Keratinocyte (primary cell): Measurements from ENCODE around the gene FAT1. TPM values are rescaled to one million over a fixed set of nuclear protein-coding genes. Genes with fewer than 3 reads are reported as not detected.

Experiments used
- DNase-seq: peaks from one replicate; pipeline ENCODE4 v3.0.0-alpha.2; 2011; ENCODE audit warnings: low read depth, missing footprints, low spot score
- FAIRE-seq: peaks from 2 replicates; lab custom pipeline; 2011; peaks lifted over from hg19 to GRCh38; lab: Jason Lieb, UNC
- H2AFZ ChIP-seq: 2 replicates; pipeline ENCODE4 v1.6.0; 2012; ENCODE audit warnings: low read length, control low read depth, inconsistent platforms; ENCODE audit not compliant: control insufficient read depth
- H3K27ac ChIP-seq: 2 replicates; pipeline ENCODE4 v1.5.1; 2011; ENCODE audit warnings: low read length; ENCODE audit not compliant: control insufficient read depth, insufficient read depth
- H3K27me3 ChIP-seq: 3 replicates; pipeline ENCODE4 v1.6.0; 2011; ENCODE audit warnings: low read length; ENCODE audit not compliant: control insufficient read depth, insufficient read depth; ENCODE audit errors: extremely low read depth
- H3K36me3 ChIP-seq, 2 experiments: 2 replicates in 1 of 2; 3 replicates in 1 of 2; pipeline ENCODE4 v1.5.1; 2011; ENCODE audit warnings: low read length in 2 of 2, mild to moderate bottlenecking in 1 of 2; ENCODE audit not compliant: control insufficient read depth in 2 of 2, insufficient read depth in 2 of 2; ENCODE audit errors: extremely low read depth in 1 of 2
- H3K4me1 ChIP-seq: 3 replicates; pipeline ENCODE4 v1.5.1; 2011; ENCODE audit warnings: low read length; ENCODE audit not compliant: control insufficient read depth, insufficient read depth; ENCODE audit errors: extremely low read depth
- H3K4me2 ChIP-seq: 3 replicates; pipeline ENCODE4 v1.6.0; 2011; ENCODE audit warnings: low read depth, low read length; ENCODE audit not compliant: control insufficient read depth, insufficient read depth; ENCODE audit errors: extremely low read depth
- H3K4me3 ChIP-seq, 3 experiments: fragments of 200-600 bp in 1 of 3; sonication (generic) in 1 of 3; 2 replicates in 2 of 3; 3 replicates in 1 of 3; pipeline ENCODE4 v1.5.1; 2011 to 2016; ENCODE audit warnings: low read length in 3 of 3, mild to moderate bottlenecking in 3 of 3, control low read depth in 2 of 3, inconsistent platforms in 1 of 3, low read depth in 1 of 3, mixed read lengths in 1 of 3, mixed run types in 1 of 3, moderate library complexity in 1 of 3; ENCODE audit not compliant: control insufficient read depth in 2 of 3, insufficient read depth in 2 of 3; ENCODE audit errors: extremely low read depth in 1 of 3
- H3K79me2 ChIP-seq: 2 replicates; pipeline ENCODE4 v1.6.0; 2012; ENCODE audit warnings: low read length; ENCODE audit not compliant: control insufficient read depth, insufficient read depth
- H3K9ac ChIP-seq: 3 replicates; pipeline ENCODE4 v1.6.0; 2011; ENCODE audit warnings: low read length; ENCODE audit not compliant: control insufficient read depth, insufficient read depth; ENCODE audit errors: extremely low read depth
- H3K9me1 ChIP-seq: 3 replicates; pipeline ENCODE4 v1.6.0; 2011; ENCODE audit warnings: low read length; ENCODE audit not compliant: control insufficient read depth, insufficient read depth; ENCODE audit errors: extremely low read depth
- H3K9me3 ChIP-seq: 2 replicates; pipeline ENCODE4 v1.5.1; 2012; ENCODE audit warnings: low read depth, low read length; ENCODE audit not compliant: control insufficient read depth
- H4K20me1 ChIP-seq: 3 replicates; pipeline ENCODE4 v1.6.0; 2011; ENCODE audit warnings: low read length; ENCODE audit not compliant: control insufficient read depth, insufficient read depth; ENCODE audit errors: extremely low read depth
- EZH2 ChIP-seq: IDR thresholded peaks from one replicate; pipeline ENCODE4 v1.6.1; 2012; ENCODE audit warnings: inconsistent platforms, mild to moderate bottlenecking, low read length, moderate library complexity
- dilution Hi-C: fragments of 300-500 bp; cut with MboI; formaldehyde crosslinking; loops from one replicate; pipeline ENCODE4 v1.7.0; 2020; ENCODE audit warnings: low sequenced_read_pairs; ENCODE audit not compliant: extremely low pct_ligation_motif_present
- polyA plus RNA-seq, 5 experiments: library from polyadenylated mRNA; depleted of rRNA in 3 of 5; stranded (reverse) in 3 of 5; stranded (forward) in 1 of 5; unstranded in 1 of 5; fragments of >200 nt; gene quantifications; 1 replicate in 1 of 5; 2 replicates in 3 of 5; 3 replicates in 1 of 5; pipeline versions ENCODE4 v1.2.1 to v1.2.3, GENCODE V29; 2011 to 2012; ENCODE audit warnings: missing spikeins in 2 of 5, low read depth in 1 of 5, low replicate concordance in 1 of 5
- TF ChIP-seq, protein P1 (sequence below), 3 experiments: IDR thresholded peaks in 1 of 3; conservative IDR thresholded peaks in 1 of 3; optimal IDR thresholded peaks in 1 of 3; 2 replicates in 2 of 3; 3 replicates in 1 of 3; pipeline versions ENCODE3 to v1.5.1; 2011; ENCODE audit warnings: low read length in 3 of 3, mild to moderate bottlenecking in 3 of 3, moderate library complexity in 2 of 3, control low read depth in 1 of 3, inconsistent platforms in 1 of 3; ENCODE audit not compliant: insufficient read depth in 2 of 3; ENCODE audit errors: extremely low read depth in 1 of 3

FAT1 gene
- polyA plus RNA-seq, 1 donor (not counting 4 experiments of a cell fraction or from before 2014, with no cell fraction given) = 329 TPM

DNA sequence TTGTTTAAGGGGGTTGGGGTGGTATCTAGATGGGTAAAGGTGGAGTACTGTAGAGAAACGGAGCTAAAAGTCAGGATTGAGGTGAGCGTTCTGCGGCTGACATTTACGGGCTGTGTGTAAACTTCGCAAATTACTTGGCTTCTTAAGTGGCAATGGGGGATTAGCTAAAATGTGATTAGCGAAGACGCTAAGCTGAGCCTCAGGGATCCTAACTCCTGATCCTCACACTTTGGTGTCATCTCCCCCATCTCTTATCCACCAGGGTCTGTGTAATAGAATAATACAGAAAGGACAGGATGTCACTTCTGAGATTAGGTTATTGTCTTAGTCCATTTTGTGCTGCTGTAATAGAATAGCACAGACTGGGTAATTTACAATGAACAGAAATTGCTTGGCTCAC, 10.6 kb upstream of the FAT1 start:
- dilution Hi-C loops = no loop called here
- no peak overlapping the region for H3K27ac ChIP-seq
- H3K9me1 ChIP-seq = no peaks in the 10 kb centered on the region

DNA sequence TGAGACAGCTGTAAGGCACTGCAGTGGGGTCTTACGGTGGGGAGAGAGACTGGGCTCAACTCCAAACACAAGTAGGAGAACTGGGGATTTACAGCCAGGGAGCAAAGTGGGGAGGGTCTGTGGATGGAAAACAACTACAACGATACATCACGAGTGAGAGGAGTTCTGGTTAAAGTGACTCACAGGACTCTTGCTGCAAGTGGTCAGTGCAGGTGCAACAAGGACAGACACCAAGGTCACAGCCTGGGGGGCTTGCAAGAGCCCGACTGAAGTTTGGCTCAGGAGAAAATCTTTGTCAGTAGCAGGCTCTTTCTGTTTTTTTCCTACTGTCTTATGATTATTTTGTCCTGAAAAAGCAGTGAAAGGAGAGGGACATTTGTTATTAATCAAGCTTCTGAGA, 10.1 kb upstream of the FAT1 start:
- no peaks in the 10 kb centered on the region for H3K27me3 ChIP-seq
- DNase-seq = no peak
- H3K9me3 ChIP-seq = no peaks in the 10 kb centered on the region
- H2AFZ ChIP-seq = no peak overlapping the region
- no peak overlapping the region for H3K9ac ChIP-seq
- no peaks in the 10 kb centered on the region for H3K79me2 ChIP-seq
- H3K4me2 ChIP-seq = no peak overlapping the region
- no peaks in the 10 kb centered on the region for H3K9me1 ChIP-seq
- no peaks in the 10 kb centered on the region for H4K20me1 ChIP-seq
- dilution Hi-C loops = no loop called here
- H3K36me3 ChIP-seq = no peaks in the 10 kb centered on the region
- H3K27ac ChIP-seq = no peak overlapping the region
- peaks cover 47% of the 10 kb centered on the region for H3K4me1 ChIP-seq
- no peak for TF ChIP-seq EZH2
- TF ChIP-seq, protein P1, sequence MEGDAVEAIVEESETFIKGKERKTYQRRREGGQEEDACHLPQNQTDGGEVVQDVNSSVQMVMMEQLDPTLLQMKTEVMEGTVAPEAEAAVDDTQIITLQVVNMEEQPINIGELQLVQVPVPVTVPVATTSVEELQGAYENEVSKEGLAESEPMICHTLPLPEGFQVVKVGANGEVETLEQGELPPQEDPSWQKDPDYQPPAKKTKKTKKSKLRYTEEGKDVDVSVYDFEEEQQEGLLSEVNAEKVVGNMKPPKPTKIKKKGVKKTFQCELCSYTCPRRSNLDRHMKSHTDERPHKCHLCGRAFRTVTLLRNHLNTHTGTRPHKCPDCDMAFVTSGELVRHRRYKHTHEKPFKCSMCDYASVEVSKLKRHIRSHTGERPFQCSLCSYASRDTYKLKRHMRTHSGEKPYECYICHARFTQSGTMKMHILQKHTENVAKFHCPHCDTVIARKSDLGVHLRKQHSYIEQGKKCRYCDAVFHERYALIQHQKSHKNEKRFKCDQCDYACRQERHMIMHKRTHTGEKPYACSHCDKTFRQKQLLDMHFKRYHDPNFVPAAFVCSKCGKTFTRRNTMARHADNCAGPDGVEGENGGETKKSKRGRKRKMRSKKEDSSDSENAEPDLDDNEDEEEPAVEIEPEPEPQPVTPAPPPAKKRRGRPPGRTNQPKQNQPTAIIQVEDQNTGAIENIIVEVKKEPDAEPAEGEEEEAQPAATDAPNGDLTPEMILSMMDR (optimal IDR thresholded peaks at IDR 0.05 in 1 of 3, IDR thresholded peaks at IDR 0.05 in 1 of 3, conservative IDR thresholded peaks at IDR 0.05 in 1 of 3; ENCODE audit: extremely low read depth in 1 of 3, insufficient read depth in 2 of 3, low read length in 3 of 3) = no peak
- H3K4me3 ChIP-seq = no peak overlapping the region
- FAIRE-seq = no peak

More for the DNA sequence above, 10.6 kb upstream of the FAT1 start:
- no peaks in the 10 kb centered on the region for H3K9me3 ChIP-seq
- no peak overlapping the region for H3K9ac ChIP-seq
- FAIRE-seq (peak; percentile 52), DNase-seq (no peak)
- peaks cover 44% of the 10 kb centered on the region for H3K4me1 ChIP-seq
- H3K4me2 ChIP-seq = no peak overlapping the region
- no peaks in the 10 kb centered on the region for H3K36me3 ChIP-seq
- TF ChIP-seq, protein P1 (optimal IDR thresholded peaks at IDR 0.05 in 1 of 3, IDR thresholded peaks at IDR 0.05 in 1 of 3, conservative IDR thresholded peaks at IDR 0.05 in 1 of 3; ENCODE audit: extremely low read depth in 1 of 3, insufficient read depth in 2 of 3, low read length in 3 of 3) = no peak
- TF ChIP-seq EZH2 = no peak
- no peaks in the 10 kb centered on the region for H4K20me1 ChIP-seq
- no peaks in the 10 kb centered on the region for H3K27me3 ChIP-seq
- H3K79me2 ChIP-seq = no peaks in the 10 kb centered on the region
- no peak overlapping the region for H3K4me3 ChIP-seq
- H2AFZ ChIP-seq = no peak overlapping the region
